ENCODE results near the gene STX16. TPM values are rescaled to one million over a fixed set of nuclear protein-coding genes. Genes with fewer than 3 reads are reported as not detected.

The STX16 gene
- total RNA-seq, 1 experiment from 2014 or later = 89.1 TPM

GRCh38 chr20:58633161-58634053 lies 17.7 kb upstream of the STX16 start:
- Mint-ChIP-seq H3K9me3 (no peaks in the 10 kb centered on the region), H3K4me3 (no peak overlapping the region), H3K4me1 (peaks cover 4% of the 10 kb centered on the region), H3K27ac (no peak overlapping the region), H3K36me3 (no peaks in the 10 kb centered on the region), H3K27me3 (ENCODE audit: low read depth) (peaks cover 4% of the 10 kb centered on the region)
- ChIA-PET POLR2A (no interaction called here), CTCF (interaction anchor here (0.7 kb wide), 1 partner anchor 152 kb away, joined by 3 read pairs; no protein-coding TSS in a partner anchor)
- no peak for TF ChIP-seq TEAD4 (CRISPR knock-in tag; IDR thresholded peaks at IDR 0.05)
- TF ChIP-seq TP53 (CRISPR knock-in tag; IDR thresholded peaks at IDR 0.05) = no peak
- TF ChIP-seq ETV6 (CRISPR knock-in tag; IDR thresholded peaks at IDR 0.05) = no peak
- ATAC-seq (no peak), DNase-seq (ENCODE audit: low spot score) (no peak)

- TF ChIP-seq ZNF219 (CRISPR knock-in tag; IDR thresholded peaks at IDR 0.05; ENCODE audit: borderline replicate concordance) (no peak), JUN (CRISPR knock-in tag; IDR thresholded peaks at IDR 0.05) (no peak), AR (CRISPR knock-in tag; IDR thresholded peaks at IDR 0.05) (no peak), ATF3 (CRISPR knock-in tag; conservative IDR thresholded peaks at IDR 0.05) (no peak), ZNF416 (CRISPR knock-in tag; IDR thresholded peaks at IDR 0.05) (no peak), TEAD1 (CRISPR knock-in tag; IDR thresholded peaks at IDR 0.05) (no peak), CREB1 (CRISPR knock-in tag; IDR thresholded peaks at IDR 0.05) (no peak)
- no peak for ATAC-seq
- ChIA-PET CTCF (interaction anchor here (0.7 kb wide), 1 partner anchor 153 kb away, joined by 3 read pairs; no protein-coding TSS in a partner anchor), POLR2A (no interaction called here)
- Mint-ChIP-seq H3K36me3 (no peaks in the 10 kb centered on the region), H3K4me1 (peaks cover 4% of the 10 kb centered on the region), H3K9me3 (no peaks in the 10 kb centered on the region), H3K4me3 (no peak overlapping the region), H3K27ac (no peak overlapping the region), H3K27me3 (ENCODE audit: low read depth) (peaks cover 4% of the 10 kb centered on the region)
- DNase-seq (ENCODE audit: low spot score) = no peak
Observed at GRCh38 chr20:58634059-58634458, 17.0 kb upstream of the STX16 start.

- peaks cover 4% of the 10 kb centered on the region for H3K27me3 Mint-ChIP-seq (ENCODE audit: low read depth)
- no peak overlapping the region for H3K4me3 Mint-ChIP-seq
- H3K9me3 Mint-ChIP-seq = no peaks in the 10 kb centered on the region
- TF ChIP-seq ATF1 (CRISPR knock-in tag; IDR thresholded peaks at IDR 0.05) (no peak), ZNF121 (CRISPR knock-in tag; IDR thresholded peaks at IDR 0.05) (no peak), TEAD4 (CRISPR knock-in tag; IDR thresholded peaks at IDR 0.05) (no peak), GTF2I (CRISPR knock-in tag; conservative IDR thresholded peaks at IDR 0.05) (no peak), ZNF512 (CRISPR knock-in tag; IDR thresholded peaks at IDR 0.05; ENCODE audit: borderline replicate concordance) (no peak), KAT7 (CRISPR knock-in tag; IDR thresholded peaks at IDR 0.05; ENCODE audit: borderline replicate concordance) (no peak)
- H3K27ac Mint-ChIP-seq = no peak overlapping the region
- POLR2A ChIA-PET = no interaction called here
- H3K36me3 Mint-ChIP-seq = no peaks in the 10 kb centered on the region
- CTCF ChIA-PET = interaction anchor here (0.7 kb wide), 1 partner anchor 153 kb away, joined by 3 read pairs; no protein-coding TSS in a partner anchor
- ATAC-seq (no peak), DNase-seq (ENCODE audit: low spot score) (no peak)
- peaks cover 4% of the 10 kb centered on the region for H3K4me1 Mint-ChIP-seq
Observed at GRCh38 chr20:58634521-58635278, 16.4 kb upstream of the STX16 start.

All from WTC11 (cell line).